ENCODE measurements around the gene RABGAP1L.

DNA sequence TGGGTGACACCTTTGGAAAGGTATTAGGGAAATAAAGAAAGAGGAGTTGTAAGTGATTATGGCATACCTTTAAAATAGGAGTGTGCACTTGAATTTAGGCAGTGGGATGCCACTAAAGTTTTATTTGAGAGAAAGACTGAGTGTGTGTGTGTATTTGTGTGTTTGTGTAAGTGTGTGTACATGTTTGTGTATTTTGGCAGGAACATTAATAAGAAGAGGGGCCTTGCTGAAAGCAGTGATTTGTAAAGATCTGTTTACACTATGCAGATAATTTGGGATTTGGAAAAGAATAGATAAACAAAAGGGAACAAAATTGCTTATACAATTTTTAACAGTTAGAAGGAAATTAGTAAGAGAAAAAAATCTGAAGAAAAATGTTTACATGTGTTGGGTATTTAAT lies 409.2 kb downstream of the RABGAP1L start:
- TF ChIP-seq, protein P1, sequence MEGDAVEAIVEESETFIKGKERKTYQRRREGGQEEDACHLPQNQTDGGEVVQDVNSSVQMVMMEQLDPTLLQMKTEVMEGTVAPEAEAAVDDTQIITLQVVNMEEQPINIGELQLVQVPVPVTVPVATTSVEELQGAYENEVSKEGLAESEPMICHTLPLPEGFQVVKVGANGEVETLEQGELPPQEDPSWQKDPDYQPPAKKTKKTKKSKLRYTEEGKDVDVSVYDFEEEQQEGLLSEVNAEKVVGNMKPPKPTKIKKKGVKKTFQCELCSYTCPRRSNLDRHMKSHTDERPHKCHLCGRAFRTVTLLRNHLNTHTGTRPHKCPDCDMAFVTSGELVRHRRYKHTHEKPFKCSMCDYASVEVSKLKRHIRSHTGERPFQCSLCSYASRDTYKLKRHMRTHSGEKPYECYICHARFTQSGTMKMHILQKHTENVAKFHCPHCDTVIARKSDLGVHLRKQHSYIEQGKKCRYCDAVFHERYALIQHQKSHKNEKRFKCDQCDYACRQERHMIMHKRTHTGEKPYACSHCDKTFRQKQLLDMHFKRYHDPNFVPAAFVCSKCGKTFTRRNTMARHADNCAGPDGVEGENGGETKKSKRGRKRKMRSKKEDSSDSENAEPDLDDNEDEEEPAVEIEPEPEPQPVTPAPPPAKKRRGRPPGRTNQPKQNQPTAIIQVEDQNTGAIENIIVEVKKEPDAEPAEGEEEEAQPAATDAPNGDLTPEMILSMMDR (IDR thresholded peaks at IDR 0.05) = no peak
- TF ChIP-seq POLR2A (IDR thresholded peaks at IDR 0.05) = no peak

Measured in lower leg skin (tissue), 3 donors.